ENCODE measurements around the gene C1orf122. TPM values are rescaled to one million over a fixed set of nuclear protein-coding genes. Genes with fewer than 3 reads are reported as not detected.
A peak's percentile ranks its signal among the peaks of the same experiment; 100 is the strongest.

The C1orf122 gene
- total RNA-seq, 4 donors from 2014 or later: 15.4 to 25.6 (median 20.1) TPM

- Histone ChIP-seq H3K27ac (no peak overlapping the region), H3K9me3 (no peaks in the 10 kb centered on the region), H3K4me3 (no peak overlapping the region), H3K4me1 (peaks cover 0 to 4% of the 10 kb centered on the region in 2 donors), H3K36me3 (no peaks in the 10 kb centered on the region), H3K27me3 (no peaks in the 10 kb centered on the region)
- intact Hi-C loops (cut with DNase I; ENCODE audit: low total_unique reads): no loop called here
- DNase-seq: no peak
- TF ChIP-seq CTCF (IDR thresholded peaks at IDR 0.05) (no peak), POLR2A (IDR thresholded peaks at IDR 0.05) (no peak)
Observed at GRCh38 chr1:37797750-37798345, 9.7 kb upstream of the C1orf122 start.

GRCh38 chr1:37802439-37802838 is 5.2 kb upstream of the C1orf122 start:
- no peak overlapping the region for H3K4me3 ChIP-seq
- TF ChIP-seq POLR2A (IDR thresholded peaks at IDR 0.05) (no peak), CTCF (IDR thresholded peaks at IDR 0.05) (no peak)
- H3K27ac ChIP-seq: no peak overlapping the region
- H3K36me3 ChIP-seq: no peaks in the 10 kb centered on the region
- intact Hi-C loops (cut with DNase I; ENCODE audit: low total_unique reads): no loop called here
- no peaks in the 10 kb centered on the region for H3K27me3 ChIP-seq
- no peaks in the 10 kb centered on the region for H3K9me3 ChIP-seq
- peaks cover 9 to 14% of the 10 kb centered on the region in 2 donors for H3K4me1 ChIP-seq
- DNase-seq: no peak

GRCh38 chr1:37807220-37807554 is 403 bp upstream of the C1orf122 start:
- Histone ChIP-seq H3K9me3 (no peaks in the 10 kb centered on the region), H3K4me1 (peaks cover 14% of the 10 kb centered on the region in 2 donors), H3K27ac (peak overlapping the region; percentile 90 to 97), H3K4me3 (peak overlapping the region; percentile 86 to 95), H3K27me3 (no peaks in the 10 kb centered on the region), H3K36me3 (no peaks in the 10 kb centered on the region)
- no peak for TF ChIP-seq CTCF (IDR thresholded peaks at IDR 0.05)
- no peak for TF ChIP-seq POLR2A (IDR thresholded peaks at IDR 0.05)
- no peak for DNase-seq
- intact Hi-C loops (cut with DNase I; ENCODE audit: low total_unique reads): no loop called here

GRCh38 chr1:37808369-37809319 is 1.1 kb downstream of the C1orf122 start:
- intact Hi-C loops (cut with DNase I; ENCODE audit: low total_unique reads): no loop called here
- DNase-seq: peak; percentile 45 to 71
- H3K9me3 ChIP-seq: no peaks in the 10 kb centered on the region
- TF ChIP-seq POLR2A (IDR thresholded peaks at IDR 0.05) (no peak), CTCF (IDR thresholded peaks at IDR 0.05) (no peak)
- peaks cover 14% of the 10 kb centered on the region in 2 donors for H3K4me1 ChIP-seq
- H3K4me3 ChIP-seq: peak overlapping the region; percentile 86 to 95
- H3K27ac ChIP-seq: peak overlapping the region; percentile 90 to 97
- H3K27me3 ChIP-seq: no peaks in the 10 kb centered on the region
- no peaks in the 10 kb centered on the region for H3K36me3 ChIP-seq

- peaks cover 14% of the 10 kb centered on the region in 2 donors for H3K4me1 ChIP-seq
- intact Hi-C loops (cut with DNase I; ENCODE audit: low total_unique reads): no loop called here
- H3K4me3 ChIP-seq: no peak overlapping the region
- DNase-seq: no peak
- no peaks in the 10 kb centered on the region for H3K36me3 ChIP-seq
- no peaks in the 10 kb centered on the region for H3K27me3 ChIP-seq
- no peak overlapping the region for H3K27ac ChIP-seq
- H3K9me3 ChIP-seq: no peaks in the 10 kb centered on the region
- TF ChIP-seq CTCF (IDR thresholded peaks at IDR 0.05): no peak
- no peak for TF ChIP-seq POLR2A (IDR thresholded peaks at IDR 0.05)
Observed at GRCh38 chr1:37809942-37810341, 2.4 kb downstream of the C1orf122 start.
